ENCODE results near the gene ARHGDIB.

Gene ARHGDIB

DNA sequence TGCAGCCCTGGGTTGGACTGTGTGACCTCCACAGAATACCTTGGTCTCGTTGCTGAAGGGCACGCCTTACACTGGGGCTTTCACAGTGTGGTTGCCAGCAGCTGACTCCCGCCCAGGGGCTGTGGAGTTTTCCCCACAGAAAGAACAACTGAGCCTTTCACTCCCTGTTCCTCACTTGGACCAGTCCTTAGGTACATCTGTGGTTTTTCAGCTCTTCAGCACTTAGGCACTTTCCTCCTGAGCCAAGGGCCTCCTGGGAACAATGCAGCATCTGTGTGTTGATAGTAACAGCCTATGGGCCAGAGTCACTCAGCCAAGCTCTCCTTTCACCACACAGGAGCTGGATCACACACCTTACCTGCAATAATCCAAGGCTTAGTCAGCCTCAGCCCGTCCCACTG, 48.0 kb downstream of the ARHGDIB start:
- peak in 1 of 2 donors; percentile 31 for DNase-seq
- no peak overlapping the region for H3K27ac ChIP-seq
- no peaks in the 10 kb centered on the region for H3K9me3 ChIP-seq
- H3K36me3 ChIP-seq, result no peaks in the 10 kb centered on the region
- intact Hi-C loops (cut with DNase I; ENCODE audit: low total_unique reads), result no loop called here
- TF ChIP-seq, protein P1, sequence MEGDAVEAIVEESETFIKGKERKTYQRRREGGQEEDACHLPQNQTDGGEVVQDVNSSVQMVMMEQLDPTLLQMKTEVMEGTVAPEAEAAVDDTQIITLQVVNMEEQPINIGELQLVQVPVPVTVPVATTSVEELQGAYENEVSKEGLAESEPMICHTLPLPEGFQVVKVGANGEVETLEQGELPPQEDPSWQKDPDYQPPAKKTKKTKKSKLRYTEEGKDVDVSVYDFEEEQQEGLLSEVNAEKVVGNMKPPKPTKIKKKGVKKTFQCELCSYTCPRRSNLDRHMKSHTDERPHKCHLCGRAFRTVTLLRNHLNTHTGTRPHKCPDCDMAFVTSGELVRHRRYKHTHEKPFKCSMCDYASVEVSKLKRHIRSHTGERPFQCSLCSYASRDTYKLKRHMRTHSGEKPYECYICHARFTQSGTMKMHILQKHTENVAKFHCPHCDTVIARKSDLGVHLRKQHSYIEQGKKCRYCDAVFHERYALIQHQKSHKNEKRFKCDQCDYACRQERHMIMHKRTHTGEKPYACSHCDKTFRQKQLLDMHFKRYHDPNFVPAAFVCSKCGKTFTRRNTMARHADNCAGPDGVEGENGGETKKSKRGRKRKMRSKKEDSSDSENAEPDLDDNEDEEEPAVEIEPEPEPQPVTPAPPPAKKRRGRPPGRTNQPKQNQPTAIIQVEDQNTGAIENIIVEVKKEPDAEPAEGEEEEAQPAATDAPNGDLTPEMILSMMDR (IDR thresholded peaks at IDR 0.05), result no peak
- H3K27me3 ChIP-seq, result no peaks in the 10 kb centered on the region
- no peaks in the 10 kb centered on the region for H3K4me1 ChIP-seq
- no peak overlapping the region for H3K4me3 ChIP-seq

- intact Hi-C loops (cut with DNase I; ENCODE audit: low total_unique reads), result no loop called here
- Histone ChIP-seq H3K9me3 (no peaks in the 10 kb centered on the region), H3K27ac (no peak overlapping the region), H3K4me1 (peaks cover 0 to 6% (median 2%) of the 10 kb centered on the region in 4 donors), H3K36me3 (no peaks in the 10 kb centered on the region), H3K27me3 (no peaks in the 10 kb centered on the region), H3K4me3 (no peak overlapping the region)
- no peak for DNase-seq
- TF ChIP-seq, protein P1 (IDR thresholded peaks at IDR 0.05), result no peak
Measured at GRCh38 chr12:14911131-14911530, 50.3 kb downstream of the ARHGDIB start.

- no peak overlapping the region for H3K4me3 ChIP-seq
- TF ChIP-seq, protein P1 (IDR thresholded peaks at IDR 0.05), result no peak
- intact Hi-C loops (cut with DNase I; ENCODE audit: low total_unique reads), result no loop called here
- H3K27me3 ChIP-seq, result no peaks in the 10 kb centered on the region
- peaks cover 0 to 15% (median 10%) of the 10 kb centered on the region in 4 donors for H3K4me1 ChIP-seq
- no peaks in the 10 kb centered on the region for H3K9me3 ChIP-seq
- no peak for DNase-seq
- no peaks in the 10 kb centered on the region for H3K36me3 ChIP-seq
- no peak overlapping the region for H3K27ac ChIP-seq
Measured at GRCh38 chr12:14910090-14910915, 51.1 kb downstream of the ARHGDIB start.

DNA sequence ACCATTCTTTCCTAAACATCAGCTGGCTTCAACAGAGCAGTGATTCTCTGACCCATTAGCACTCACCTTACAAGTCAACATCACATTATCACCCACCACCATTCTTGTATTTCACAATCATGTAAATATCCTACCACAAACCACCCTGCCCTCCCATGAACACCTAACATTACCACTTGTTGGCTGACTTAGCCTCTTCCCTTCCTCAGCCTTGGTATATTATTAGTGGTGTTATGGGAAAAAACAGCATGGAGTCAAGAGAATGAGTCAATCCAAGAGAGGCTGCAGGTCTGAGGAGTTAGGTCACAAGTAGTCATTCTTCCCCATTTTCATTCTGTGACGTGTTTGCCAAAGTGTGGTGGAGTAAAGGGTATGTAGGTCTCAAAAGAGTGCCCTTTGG, 53.4 kb downstream of the ARHGDIB start:
- intact Hi-C loops (cut with DNase I; ENCODE audit: low total_unique reads), result no loop called here
- H3K36me3 ChIP-seq, result no peaks in the 10 kb centered on the region
- DNase-seq, result no peak
- H3K4me1 ChIP-seq, result peaks cover 0 to 37% (median 23%) of the 10 kb centered on the region in 4 donors
- H3K27me3 ChIP-seq, result no peaks in the 10 kb centered on the region
- H3K4me3 ChIP-seq, result no peak overlapping the region
- no peaks in the 10 kb centered on the region for H3K9me3 ChIP-seq
- no peak overlapping the region for H3K27ac ChIP-seq
- TF ChIP-seq, protein P1 (IDR thresholded peaks at IDR 0.05), result no peak

GRCh38 chr12:14906114-14906513, 55.3 kb downstream of the ARHGDIB start:
- DNase-seq, result no peak
- peaks cover 0 to 41% (median 24%) of the 10 kb centered on the region in 4 donors for H3K4me1 ChIP-seq
- TF ChIP-seq, protein P1 (IDR thresholded peaks at IDR 0.05), result no peak
- H3K4me3 ChIP-seq, result no peak overlapping the region
- H3K27ac ChIP-seq, result peak overlapping the region; percentile 51 to 52
- H3K9me3 ChIP-seq, result no peaks in the 10 kb centered on the region
- no peaks in the 10 kb centered on the region for H3K27me3 ChIP-seq
- H3K36me3 ChIP-seq, result no peaks in the 10 kb centered on the region
- intact Hi-C loops (cut with DNase I; ENCODE audit: low total_unique reads), result no loop called here
